Liver (tissue), 9 donors: Measurements from ENCODE around the gene CLDN1. TPM values are rescaled to one million over a fixed set of nuclear protein-coding genes. Genes with fewer than 3 reads are reported as not detected.

Experiments
- DNase-seq: peaks from one replicate; pipeline ENCODE4 v3.0.0-alpha.2; 2017; ENCODE audit warnings: low spot score
- H3K27ac ChIP-seq, 2 donors: one replicate each; pipeline ENCODE4 v1.7.0; 2013; ENCODE audit warnings: inconsistent platforms in 2 of 2, low read length in 2 of 2, control low read depth in 1 of 2, low read depth in 1 of 2, mild to moderate bottlenecking in 1 of 2
- H3K27me3 ChIP-seq, 4 donors: one replicate each; pipeline versions ENCODE4 v1.6.1 to v1.7.0; 2013; ENCODE audit warnings: low read length in 3 of 4, inconsistent platforms in 1 of 4, mild to moderate bottlenecking in 1 of 4, moderate library complexity in 1 of 4; ENCODE audit not compliant: control insufficient read depth in 4 of 4, insufficient read depth in 4 of 4
- H3K36me3 ChIP-seq, 4 donors: one replicate each; pipeline versions ENCODE4 v1.6.1 to v1.7.0; 2013; ENCODE audit warnings: low read length in 3 of 4, mild to moderate bottlenecking in 3 of 4, low read depth in 1 of 4, moderate library complexity in 1 of 4; ENCODE audit not compliant: control insufficient read depth in 4 of 4, insufficient read depth in 3 of 4
- H3K4me1 ChIP-seq, 4 donors: one replicate each; pipeline versions ENCODE4 v1.6.1 to v1.7.0; 2013; ENCODE audit warnings: low read length in 3 of 4, mild to moderate bottlenecking in 3 of 4, moderate library complexity in 1 of 4; ENCODE audit not compliant: control insufficient read depth in 4 of 4, insufficient read depth in 4 of 4
- H3K4me3 ChIP-seq, 3 donors: one replicate each; pipeline versions ENCODE4 v1.6.1 to v1.7.0; 2013; ENCODE audit warnings: low read length in 3 of 3, control low read depth in 1 of 3, low read depth in 1 of 3, mild to moderate bottlenecking in 1 of 3
- H3K9ac ChIP-seq, 2 donors: one replicate each; pipeline ENCODE4 v1.7.0; 2013; ENCODE audit warnings: low read length in 2 of 2, mild to moderate bottlenecking in 2 of 2, moderate library complexity in 2 of 2, control low read depth in 1 of 2, low read depth in 1 of 2
- H3K9me3 ChIP-seq, 4 donors: one replicate each; pipeline versions ENCODE4 v1.6.1 to v1.7.0; 2013; ENCODE audit warnings: low read length in 3 of 4; ENCODE audit not compliant: control insufficient read depth in 4 of 4
- CTCF ChIP-seq: fragments of 150-350 bp; IDR thresholded peaks from 2 replicates; pipeline ENCODE4 v1.5.1; 2017; ENCODE audit warnings: improper control_type of control experiment, low read depth, low read length; ENCODE audit not compliant: missing input control
- EGR1 ChIP-seq, 2 donors: IDR thresholded peaks; 2 replicates each; pipeline ENCODE4 v1.6.1; 2016 to 2018; ENCODE audit warnings: antibody characterized with exemption in 2 of 2, low read depth in 2 of 2
- FOXA1 ChIP-seq: IDR thresholded peaks from 2 replicates; pipeline ENCODE4 v1.6.1; 2016; ENCODE audit warnings: antibody characterized with exemption
- FOXA2 ChIP-seq: IDR thresholded peaks from 2 replicates; pipeline ENCODE4 v1.6.1; 2016; ENCODE audit warnings: antibody characterized with exemption
- GABPA ChIP-seq, 2 donors: IDR thresholded peaks in 1 of 2; conservative IDR thresholded peaks in 1 of 2; 2 replicates each; pipeline ENCODE4 v1.6.1; 2016; ENCODE audit warnings: antibody characterized with exemption in 2 of 2, mild to moderate bottlenecking in 1 of 2, moderate library complexity in 1 of 2
- HNF4A ChIP-seq, 2 donors: conservative IDR thresholded peaks; 2 replicates each; pipeline ENCODE4 v1.6.1; 2016; ENCODE audit warnings: antibody characterized with exemption in 2 of 2, mild to moderate bottlenecking in 2 of 2
- HNF4G ChIP-seq: IDR thresholded peaks from 2 replicates; pipeline ENCODE4 v1.6.1; 2016; ENCODE audit warnings: antibody characterized with exemption
- JUND ChIP-seq, 2 donors: IDR thresholded peaks; 2 replicates each; pipeline ENCODE4 v1.6.1; 2016; ENCODE audit warnings: antibody characterized with exemption in 2 of 2
- NR2F2 ChIP-seq: IDR thresholded peaks from 2 replicates; pipeline ENCODE4 v1.6.1; 2016; ENCODE audit warnings: antibody characterized with exemption
- RAD21 ChIP-seq, 2 donors: IDR thresholded peaks; 2 replicates each; pipeline ENCODE4 v1.6.1; 2016; ENCODE audit warnings: antibody characterized with exemption in 2 of 2, mild to moderate bottlenecking in 2 of 2
- RXRA ChIP-seq, 2 donors: IDR thresholded peaks; 2 replicates each; pipeline ENCODE4 v1.6.1; 2017 to 2018; ENCODE audit warnings: antibody characterized with exemption in 2 of 2, mild to moderate bottlenecking in 1 of 2
- SP1 ChIP-seq: IDR thresholded peaks from 2 replicates; pipeline ENCODE4 v1.6.1; 2018; ENCODE audit warnings: antibody characterized with exemption, mild to moderate bottlenecking
- TAF1 ChIP-seq: conservative IDR thresholded peaks from 2 replicates; pipeline ENCODE4 v1.6.1; 2016; ENCODE audit warnings: antibody characterized with exemption, mild to moderate bottlenecking
- YY1 ChIP-seq: IDR thresholded peaks from 2 replicates; pipeline ENCODE4 v1.6.1; 2016; ENCODE audit warnings: antibody characterized with exemption, mild to moderate bottlenecking
- WGBS: extraction: QIAGEN DNeasy Blood & Tissue Kit; methylation state at CpG from one replicate; pipeline ENCODE4 v1.1.7; 2013; 5-methylcytosine and 5-hydroxymethylcytosine counted together
- polyA plus RNA-seq, 2 donors: library from polyadenylated mRNA; stranded (reverse) in 1 of 2; unstranded in 1 of 2; fragments of 200-250 nt in 1 of 2; fragments of >200 nt in 1 of 2; fragmentation: Nextera tagmentation in 1 of 2; extraction: Ambion mirVana in 1 of 2; gene quantifications; one replicate each; pipeline versions ENCODE4 v1.2.1 to v1.2.3, GENCODE V29; 2013 to 2015
- total RNA-seq, 2 donors: library from RNA; depleted of rRNA; stranded (reverse); fragments of >200 nt; gene quantifications; one replicate each; pipeline ENCODE4 v1.2.3, GENCODE V29; 2014
- TF ChIP-seq, protein P1 (sequence below): IDR thresholded peaks from 2 replicates; pipeline ENCODE4 v1.6.1; 2016; ENCODE audit warnings: antibody characterized with exemption, mild to moderate bottlenecking
- TF ChIP-seq, protein P2 (sequence below): IDR thresholded peaks from 2 replicates; pipeline ENCODE4 v1.6.1; 2016; ENCODE audit warnings: antibody characterized with exemption
- TF ChIP-seq, protein P3 (sequence below): IDR thresholded peaks from 2 replicates; pipeline ENCODE4 v1.6.1; 2016; ENCODE audit warnings: antibody characterized with exemption
- TF ChIP-seq, protein P4 (sequence below): IDR thresholded peaks from 2 replicates; pipeline ENCODE4 v1.6.1; 2016; ENCODE audit warnings: antibody characterized with exemption
- donor health status: healthy.
- donor health status: healthy.
- donor health status: healthy.
- donor health status: healthy.
- donor health status: healthy.

Gene CLDN1
- total and polyA plus RNA-seq, 4 donors, result 57.8 to 92.0 (median 87.3) TPM

GRCh38 chr3:190345027-190345821 is 23.0 kb upstream of the CLDN1 start (continued):
- TF ChIP-seq, protein P1, sequence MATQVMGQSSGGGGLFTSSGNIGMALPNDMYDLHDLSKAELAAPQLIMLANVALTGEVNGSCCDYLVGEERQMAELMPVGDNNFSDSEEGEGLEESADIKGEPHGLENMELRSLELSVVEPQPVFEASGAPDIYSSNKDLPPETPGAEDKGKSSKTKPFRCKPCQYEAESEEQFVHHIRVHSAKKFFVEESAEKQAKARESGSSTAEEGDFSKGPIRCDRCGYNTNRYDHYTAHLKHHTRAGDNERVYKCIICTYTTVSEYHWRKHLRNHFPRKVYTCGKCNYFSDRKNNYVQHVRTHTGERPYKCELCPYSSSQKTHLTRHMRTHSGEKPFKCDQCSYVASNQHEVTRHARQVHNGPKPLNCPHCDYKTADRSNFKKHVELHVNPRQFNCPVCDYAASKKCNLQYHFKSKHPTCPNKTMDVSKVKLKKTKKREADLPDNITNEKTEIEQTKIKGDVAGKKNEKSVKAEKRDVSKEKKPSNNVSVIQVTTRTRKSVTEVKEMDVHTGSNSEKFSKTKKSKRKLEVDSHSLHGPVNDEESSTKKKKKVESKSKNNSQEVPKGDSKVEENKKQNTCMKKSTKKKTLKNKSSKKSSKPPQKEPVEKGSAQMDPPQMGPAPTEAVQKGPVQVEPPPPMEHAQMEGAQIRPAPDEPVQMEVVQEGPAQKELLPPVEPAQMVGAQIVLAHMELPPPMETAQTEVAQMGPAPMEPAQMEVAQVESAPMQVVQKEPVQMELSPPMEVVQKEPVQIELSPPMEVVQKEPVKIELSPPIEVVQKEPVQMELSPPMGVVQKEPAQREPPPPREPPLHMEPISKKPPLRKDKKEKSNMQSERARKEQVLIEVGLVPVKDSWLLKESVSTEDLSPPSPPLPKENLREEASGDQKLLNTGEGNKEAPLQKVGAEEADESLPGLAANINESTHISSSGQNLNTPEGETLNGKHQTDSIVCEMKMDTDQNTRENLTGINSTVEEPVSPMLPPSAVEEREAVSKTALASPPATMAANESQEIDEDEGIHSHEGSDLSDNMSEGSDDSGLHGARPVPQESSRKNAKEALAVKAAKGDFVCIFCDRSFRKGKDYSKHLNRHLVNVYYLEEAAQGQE, result peak; percentile 80

GRCh38 chr3:190340071-190340470 is 17.8 kb upstream of the CLDN1 start:
- Histone ChIP-seq H3K9ac (no peak overlapping the region), H3K27ac (no peak overlapping the region), H3K27me3 (no peaks in the 10 kb centered on the region), H3K9me3 (no peaks in the 10 kb centered on the region), H3K4me1 (peaks cover 5 to 30% (median 15%) of the 10 kb centered on the region in 4 donors), H3K36me3 (no peaks in the 10 kb centered on the region), H3K4me3 (no peak overlapping the region)
- TF ChIP-seq SP1, result no peak
- WGBS, result 90% methylated on average over 2 of the region's 2 CpGs
- DNase-seq, result no peak

DNA sequence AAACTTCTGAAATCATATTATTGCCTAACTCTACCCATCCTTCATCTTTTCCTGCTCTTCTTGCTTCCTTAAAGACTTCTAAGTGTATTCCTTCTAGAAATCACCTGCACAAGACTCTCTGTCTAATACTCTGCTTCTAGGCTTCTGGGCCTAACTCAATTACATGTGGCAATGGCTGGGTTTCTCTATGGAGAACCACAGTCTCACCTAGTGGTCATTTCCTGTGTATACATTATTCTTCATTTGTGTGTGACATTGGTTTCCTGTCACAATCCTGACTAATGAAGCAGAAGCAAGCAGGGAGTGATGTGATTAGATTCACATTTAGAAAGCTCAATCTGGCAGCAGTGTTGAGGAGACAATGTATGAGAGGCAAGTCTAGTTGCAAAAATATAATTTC is 16.9 kb upstream of the CLDN1 start:
- H3K4me1 ChIP-seq, result peaks cover 5 to 26% (median 16%) of the 10 kb centered on the region in 4 donors
- no peak overlapping the region for H3K27ac ChIP-seq
- no peaks in the 10 kb centered on the region for H3K27me3 ChIP-seq
- no peak overlapping the region for H3K9ac ChIP-seq
- TF ChIP-seq, protein P2, sequence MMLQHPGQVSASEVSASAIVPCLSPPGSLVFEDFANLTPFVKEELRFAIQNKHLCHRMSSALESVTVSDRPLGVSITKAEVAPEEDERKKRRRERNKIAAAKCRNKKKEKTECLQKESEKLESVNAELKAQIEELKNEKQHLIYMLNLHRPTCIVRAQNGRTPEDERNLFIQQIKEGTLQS, result no peak
- TF ChIP-seq JUND (IDR thresholded peaks at IDR 0.05) (no peak), CTCF (peak; percentile 34), RAD21 (IDR thresholded peaks at IDR 0.05) (peak; percentile 60 to 68)
- TF ChIP-seq, protein P3, sequence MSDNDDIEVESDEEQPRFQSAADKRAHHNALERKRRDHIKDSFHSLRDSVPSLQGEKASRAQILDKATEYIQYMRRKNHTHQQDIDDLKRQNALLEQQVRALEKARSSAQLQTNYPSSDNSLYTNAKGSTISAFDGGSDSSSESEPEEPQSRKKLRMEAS, result no peak
- no peaks in the 10 kb centered on the region for H3K36me3 ChIP-seq
- DNase-seq, result no peak
- H3K9me3 ChIP-seq, result no peaks in the 10 kb centered on the region
- H3K4me3 ChIP-seq, result no peak overlapping the region

- DNase-seq, result no peak
- H3K27ac ChIP-seq, result no peak overlapping the region
- no peaks in the 10 kb centered on the region for H3K9me3 ChIP-seq
Measured at GRCh38 chr3:190338717-190339116, 16.5 kb upstream of the CLDN1 start.

More at GRCh38 chr3:190338717-190339116, 16.5 kb upstream of the CLDN1 start:
- no peak overlapping the region for H3K4me3 ChIP-seq
- TF ChIP-seq, protein P4, sequence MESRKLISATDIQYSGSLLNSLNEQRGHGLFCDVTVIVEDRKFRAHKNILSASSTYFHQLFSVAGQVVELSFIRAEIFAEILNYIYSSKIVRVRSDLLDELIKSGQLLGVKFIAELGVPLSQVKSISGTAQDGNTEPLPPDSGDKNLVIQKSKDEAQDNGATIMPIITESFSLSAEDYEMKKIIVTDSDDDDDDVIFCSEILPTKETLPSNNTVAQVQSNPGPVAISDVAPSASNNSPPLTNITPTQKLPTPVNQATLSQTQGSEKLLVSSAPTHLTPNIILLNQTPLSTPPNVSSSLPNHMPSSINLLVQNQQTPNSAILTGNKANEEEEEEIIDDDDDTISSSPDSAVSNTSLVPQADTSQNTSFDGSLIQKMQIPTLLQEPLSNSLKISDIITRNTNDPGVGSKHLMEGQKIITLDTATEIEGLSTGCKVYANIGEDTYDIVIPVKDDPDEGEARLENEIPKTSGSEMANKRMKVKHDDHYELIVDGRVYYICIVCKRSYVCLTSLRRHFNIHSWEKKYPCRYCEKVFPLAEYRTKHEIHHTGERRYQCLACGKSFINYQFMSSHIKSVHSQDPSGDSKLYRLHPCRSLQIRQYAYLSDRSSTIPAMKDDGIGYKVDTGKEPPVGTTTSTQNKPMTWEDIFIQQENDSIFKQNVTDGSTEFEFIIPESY, result no peak
- TF ChIP-seq, protein P2, result no peak
- TF ChIP-seq HNF4G (no peak), YY1 (no peak), RAD21 (IDR thresholded peaks at IDR 0.05) (no peak), GABPA (IDR thresholded peaks at IDR 0.05 in 1 of 2, conservative IDR thresholded peaks at IDR 0.05 in 1 of 2) (no peak), FOXA1 (no peak), NR2F2 (no peak), SP1 (no peak), EGR1 (IDR thresholded peaks at IDR 0.05; ENCODE audit: low read depth in 2 of 2) (no peak), HNF4A (conservative IDR thresholded peaks at IDR 0.05) (no peak), FOXA2 (no peak), RXRA (IDR thresholded peaks at IDR 0.05) (no peak), TAF1 (no peak)
- TF ChIP-seq, protein P3, result no peak
- H3K36me3 ChIP-seq, result no peaks in the 10 kb centered on the region
- no peaks in the 10 kb centered on the region for H3K27me3 ChIP-seq
- H3K9ac ChIP-seq, result no peak overlapping the region
- H3K4me1 ChIP-seq, result peaks cover 5 to 26% (median 17%) of the 10 kb centered on the region in 4 donors
